CD14-positive monocyte (primary cell): ENCODE measurements around the gene SSBP4. TPM values are rescaled to one million over a fixed set of nuclear protein-coding genes. Genes with fewer than 3 reads are reported as not detected.

Experiments
- DNase-seq, 3 donors: peaks; one replicate each; pipeline ENCODE4 v3.0.0-alpha.2; 2011 to 2022
- H2AFZ ChIP-seq: 2 replicates; pipeline ENCODE4 v1.6.0; 2012; ENCODE audit warnings: mild to moderate bottlenecking, low read depth, low read length, inconsistent platforms; ENCODE audit not compliant: insufficient read depth, poor library complexity, severe bottlenecking
- H3K27ac ChIP-seq, 2 donors: 1 replicate in 1 of 2; 2 replicates in 1 of 2; pipeline ENCODE4 v1.5.1; 2012 to 2013; ENCODE audit warnings: low read length in 2 of 2, control low read depth in 1 of 2, inconsistent platforms in 1 of 2, low read depth in 1 of 2, mild to moderate bottlenecking in 1 of 2
- H3K27me3 ChIP-seq, 2 donors: one replicate each; pipeline versions ENCODE4 v1.6.0 to v1.6.1; 2011 to 2013; ENCODE audit warnings: low read length in 2 of 2; ENCODE audit not compliant: control insufficient read depth in 2 of 2, insufficient read depth in 2 of 2
- H3K36me3 ChIP-seq, 2 donors: replicated peaks in 1 of 2; 1 replicate in 1 of 2; 2 replicates in 1 of 2; pipeline versions ENCODE4 v1.5.1 to v1.6.1; 2012 to 2013; ENCODE audit warnings: low read length in 2 of 2, control low read depth in 1 of 2, inconsistent platforms in 1 of 2, mild to moderate bottlenecking in 1 of 2; ENCODE audit not compliant: insufficient read depth in 2 of 2, control insufficient read depth in 1 of 2
- H3K4me1 ChIP-seq, 2 donors: 1 replicate in 1 of 2; 2 replicates in 1 of 2; pipeline versions ENCODE4 v1.5.1 to v1.6.1; 2012 to 2013; ENCODE audit warnings: low read length in 2 of 2, control low read depth in 1 of 2, inconsistent platforms in 1 of 2, mild to moderate bottlenecking in 1 of 2, moderate library complexity in 1 of 2; ENCODE audit not compliant: insufficient read depth in 2 of 2, control insufficient read depth in 1 of 2
- H3K4me2 ChIP-seq: replicated peaks from 2 replicates; pipeline ENCODE3; 2012; ENCODE audit warnings: low read length, moderate library complexity, mild to moderate bottlenecking; ENCODE audit not compliant: poor library complexity, severe bottlenecking; ENCODE audit errors: extremely low read depth
- H3K4me3 ChIP-seq, 3 experiments: fragments of 200-600 bp in 1 of 3; sonication (generic) in 1 of 3; replicated peaks in 1 of 3; 1 replicate in 2 of 3; 2 replicates in 1 of 3; pipeline ENCODE4 v1.5.1; 2011 to 2013; ENCODE audit warnings: low read length in 3 of 3, mild to moderate bottlenecking in 3 of 3, control low read depth in 2 of 3, low read depth in 2 of 3, inconsistent platforms in 1 of 3, moderate library complexity in 1 of 3
- H3K79me2 ChIP-seq: 2 replicates; pipeline ENCODE4 v1.6.0; 2012; ENCODE audit warnings: mild to moderate bottlenecking, control low read depth, inconsistent platforms, low read length, moderate library complexity; ENCODE audit not compliant: insufficient read depth
- H3K9ac ChIP-seq: 2 replicates; pipeline ENCODE4 v1.6.0; 2017; ENCODE audit warnings: low read length, mild to moderate bottlenecking; ENCODE audit not compliant: insufficient read depth, poor library complexity, severe bottlenecking
- H3K9me3 ChIP-seq, 2 donors: replicated peaks in 1 of 2; 1 replicate in 1 of 2; 2 replicates in 1 of 2; pipeline versions ENCODE4 v1.5.1 to v1.6.1; 2012 to 2013; ENCODE audit warnings: low read length in 2 of 2, control low read depth in 1 of 2; ENCODE audit not compliant: control insufficient read depth in 1 of 2, insufficient read depth in 1 of 2
- H4K20me1 ChIP-seq: 2 replicates; pipeline ENCODE4 v1.6.0; 2012; ENCODE audit warnings: mild to moderate bottlenecking, low read length, control low read depth, moderate library complexity; ENCODE audit not compliant: insufficient read depth
- H3K27ac Mint-ChIP-seq, 7 donors: one replicate each; pipeline ENCODE4 v1.8.0; 2020; ENCODE audit warnings: mild to moderate bottlenecking in 7 of 7, mixed read lengths in 7 of 7, moderate library complexity in 6 of 7, inconsistent platforms in 2 of 7
- H3K27me3 Mint-ChIP-seq, 3 donors: one replicate each; pipeline ENCODE4 v1.8.0; 2021 to 2022; ENCODE audit warnings: low read depth in 3 of 3, mild to moderate bottlenecking in 3 of 3, mixed read lengths in 3 of 3, moderate library complexity in 3 of 3, inconsistent platforms in 1 of 3
- H3K36me3 Mint-ChIP-seq, 2 donors: one replicate each; pipeline ENCODE4 v1.8.0; 2020; ENCODE audit warnings: mixed read lengths in 2 of 2, inconsistent platforms in 1 of 2, mild to moderate bottlenecking in 1 of 2
- H3K4me1 Mint-ChIP-seq: one replicate; pipeline ENCODE4 v1.8.0; 2020; ENCODE audit warnings: mild to moderate bottlenecking, mixed read lengths
- H3K4me3 Mint-ChIP-seq, 2 donors: one replicate each; pipeline ENCODE4 v1.8.0; 2020; ENCODE audit warnings: mild to moderate bottlenecking in 2 of 2, mixed read lengths in 2 of 2, moderate library complexity in 1 of 2
- H3K9me3 Mint-ChIP-seq, 7 donors: one replicate each; pipeline ENCODE4 v1.8.0; 2020 to 2022; ENCODE audit warnings: mixed read lengths in 7 of 7, mild to moderate bottlenecking in 6 of 7, moderate library complexity in 6 of 7, inconsistent platforms in 2 of 7
- CTCF ChIP-seq: fragments of 200-600 bp; IDR thresholded peaks from one replicate; pipeline ENCODE4 v1.8.0; 2022; ENCODE audit warnings: antibody characterized with exemption, mild to moderate bottlenecking
- WGBS: methylation state at CpG from one replicate; pipeline ENCODE4 v1.1.5; 2013; ENCODE audit warnings: missing lambda C conversion rate; ENCODE audit not compliant: insufficient coverage; 5-methylcytosine and 5-hydroxymethylcytosine counted together
- intact Hi-C, 2 donors: fragments of 100-400 bp; cut with micrococcal nuclease; formaldehyde crosslinking; loops; one replicate each; pipeline versions ENCODE4 v1.15.0 to v1.15.1; 2023
- polyA plus RNA-seq, 3 donors: library from polyadenylated mRNA; depleted of rRNA in 1 of 3; unstranded in 2 of 3; stranded (reverse) in 1 of 3; fragments of 300-500 nt in 2 of 3; fragments of >200 nt in 1 of 3; fragmentation: Illumina TruSeq in 2 of 3; gene quantifications; 1 replicate in 2 of 3; 2 replicates in 1 of 3; pipeline ENCODE4 v1.2.3, GENCODE V29; 2012 to 2021

The SSBP4 gene
- polyA plus RNA-seq, 3 donors: 38.5 to 74.5 (median 48.3) TPM

DNA sequence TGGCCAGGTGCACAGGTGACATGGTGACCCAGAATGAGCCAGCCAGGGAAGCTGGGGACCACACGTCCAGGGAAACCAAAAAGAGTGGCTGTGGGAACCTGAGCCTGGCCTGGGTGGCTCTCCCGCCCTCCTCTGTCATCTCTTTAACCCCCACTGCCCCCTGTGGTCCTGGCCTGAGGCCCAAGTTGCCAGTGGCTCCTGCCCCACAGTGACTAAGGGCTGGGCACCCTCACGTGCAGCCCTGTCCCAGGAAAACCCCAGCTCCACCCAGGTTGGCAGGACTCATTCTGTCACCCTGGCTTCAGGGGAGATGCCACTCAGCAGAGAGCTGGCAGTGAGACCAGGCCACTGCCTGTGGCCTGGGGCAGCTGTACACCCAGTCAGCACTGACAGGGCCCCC, 49.3 kb downstream of the SSBP4 start:
- no peak overlapping the region for H3K4me3 Mint-ChIP-seq
- intact Hi-C loops: no loop called here
- no peak overlapping the region for H3K4me3 ChIP-seq
- H3K4me1 Mint-ChIP-seq: peaks cover 38% of the 10 kb centered on the region
- no peak overlapping the region for H3K4me2 ChIP-seq
- no peak overlapping the region for H3K9ac ChIP-seq
- H3K4me1 ChIP-seq: peaks cover 0 to 29% of the 10 kb centered on the region in 2 donors
- peaks cover 84% of the 10 kb centered on the region for H3K79me2 ChIP-seq
- peak in 1 of 3 donors; percentile 67 for DNase-seq
- H2AFZ ChIP-seq: no peak overlapping the region
- H3K36me3 ChIP-seq: peaks cover 37 to 76% of the 10 kb centered on the region in 2 donors
- H3K9me3 Mint-ChIP-seq: peaks cover 0 to 2% (median 0%) of the 10 kb centered on the region in 7 donors
- no peak for TF ChIP-seq CTCF
- H4K20me1 ChIP-seq: peaks cover 99% of the 10 kb centered on the region
- H3K27me3 Mint-ChIP-seq: no peaks in the 10 kb centered on the region
- no peaks in the 10 kb centered on the region for H3K27me3 ChIP-seq
- H3K27ac Mint-ChIP-seq: peak overlapping the region in 1 of 7 donors; percentile 77
- 88% methylated on average over 3 of the region's 3 CpGs for WGBS
- H3K9me3 ChIP-seq: no peaks in the 10 kb centered on the region
- H3K27ac ChIP-seq: no peak overlapping the region
- peaks cover 58 to 80% of the 10 kb centered on the region in 2 donors for H3K36me3 Mint-ChIP-seq

DNA sequence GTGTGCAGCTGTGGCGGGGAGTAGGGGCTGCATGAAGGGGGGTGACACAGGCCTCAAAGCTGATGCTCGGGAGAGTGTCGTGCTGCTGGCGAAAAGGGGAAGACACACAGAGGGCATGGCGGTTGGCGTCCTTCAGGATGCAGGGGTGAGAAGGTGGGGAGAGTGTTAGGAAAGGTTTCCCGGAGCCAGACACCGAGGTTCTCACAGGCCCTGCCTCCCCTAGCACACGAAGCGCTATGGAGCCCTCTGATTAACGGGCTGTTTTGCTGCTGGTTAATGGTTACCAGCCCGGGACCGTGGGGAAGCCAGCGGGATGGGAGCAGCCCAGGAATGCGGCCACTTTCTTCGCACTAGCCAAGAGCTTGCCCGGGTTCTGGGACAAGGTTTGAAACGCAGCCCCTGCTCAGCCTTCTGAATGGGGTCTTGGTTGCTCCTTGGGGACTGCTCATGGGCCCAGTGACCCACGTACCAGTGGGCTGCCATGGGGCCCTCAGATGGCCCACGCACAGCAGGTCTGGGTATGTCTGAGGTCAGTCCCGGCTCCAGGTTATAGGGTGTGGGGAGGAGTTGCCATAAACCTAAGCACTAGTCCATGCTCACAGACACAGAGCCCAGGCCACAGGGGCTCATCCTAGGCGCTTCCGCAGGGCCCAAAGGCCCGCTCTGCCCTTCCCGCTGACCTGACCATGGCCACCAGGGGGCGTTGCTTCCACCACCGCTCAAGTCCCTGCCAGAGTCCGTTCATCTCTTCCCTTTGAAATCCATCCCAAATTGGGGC, 50.1 kb downstream of the SSBP4 start:
- H3K27ac ChIP-seq: peak overlapping the region in 1 of 2 donors; percentile 51
- H3K9me3 Mint-ChIP-seq: peaks cover 0 to 2% (median 0%) of the 10 kb centered on the region in 7 donors
- TF ChIP-seq CTCF: peak; percentile 78
- peaks cover 39% of the 10 kb centered on the region for H3K4me1 Mint-ChIP-seq
- peak overlapping the region in 6 of 7 donors; percentile 61 to 85 (median 66) for H3K27ac Mint-ChIP-seq
- no peak overlapping the region for H3K9ac ChIP-seq
- DNase-seq: peak; percentile 55 to 72 (median 62)
- H3K9me3 ChIP-seq: no peaks in the 10 kb centered on the region
- H3K27me3 ChIP-seq: no peaks in the 10 kb centered on the region
- no peak overlapping the region for H3K4me3 Mint-ChIP-seq
- H3K36me3 Mint-ChIP-seq: peaks cover 53 to 75% of the 10 kb centered on the region in 2 donors
- H3K79me2 ChIP-seq: peaks cover 91% of the 10 kb centered on the region
- no peak overlapping the region for H2AFZ ChIP-seq
- H3K27me3 Mint-ChIP-seq: no peaks in the 10 kb centered on the region
- intact Hi-C loops: no loop called here
- peaks cover 36 to 76% of the 10 kb centered on the region in 2 donors for H3K36me3 ChIP-seq
- peaks cover 0 to 29% of the 10 kb centered on the region in 2 donors for H3K4me1 ChIP-seq
- no peak overlapping the region for H3K4me2 ChIP-seq
- H4K20me1 ChIP-seq: peaks cover 99% of the 10 kb centered on the region
- WGBS: 76% methylated on average over 21 of the region's 28 CpGs
- no peak overlapping the region for H3K4me3 ChIP-seq
